Ishikawa (cell line): Measurements from ENCODE around the gene BAAT.

Experiments used
- CEBPB ChIP-seq: IDR thresholded peaks from 2 replicates; pipeline ENCODE4 v1.6.1; 2012
- CREB1 ChIP-seq: IDR thresholded peaks from 2 replicates; pipeline ENCODE4 v1.6.1; 2012; ENCODE audit warnings: low read depth
- EGR1 ChIP-seq: IDR thresholded peaks from 2 replicates; pipeline ENCODE4 v1.6.1; 2012
- EP300 ChIP-seq: IDR thresholded peaks from 2 replicates; pipeline ENCODE4 v1.6.1; 2012; ENCODE audit warnings: borderline replicate concordance
- FOXM1 ChIP-seq: IDR thresholded peaks from 2 replicates; pipeline ENCODE4 v1.6.1; 2012; ENCODE audit warnings: low read depth, borderline replicate concordance
- MAX ChIP-seq: IDR thresholded peaks from 2 replicates; pipeline ENCODE4 v1.6.1; 2012
- NFIC ChIP-seq: IDR thresholded peaks from 2 replicates; pipeline ENCODE4 v1.6.1; 2012
- RAD21 ChIP-seq: IDR thresholded peaks from 2 replicates; pipeline ENCODE4 v1.6.1; 2012; ENCODE audit warnings: low read depth
- TAF1 ChIP-seq: IDR thresholded peaks from 2 replicates; pipeline ENCODE4 v1.6.1; 2012; ENCODE audit warnings: low read depth, mild to moderate bottlenecking
- TCF12 ChIP-seq: IDR thresholded peaks from 2 replicates; pipeline ENCODE4 v1.6.1; 2012; ENCODE audit warnings: low read depth
- TEAD4 ChIP-seq: IDR thresholded peaks from 2 replicates; pipeline ENCODE4 v1.6.1; 2012
- YY1 ChIP-seq: IDR thresholded peaks from 2 replicates; pipeline ENCODE4 v1.6.1; 2012; ENCODE audit warnings: low read depth
- ZBTB7A ChIP-seq: IDR thresholded peaks from 2 replicates; pipeline ENCODE4 v1.6.1; 2012; ENCODE audit warnings: low read depth
- TF ChIP-seq, protein P1 (sequence below): IDR thresholded peaks from 2 replicates; pipeline ENCODE4 v1.6.1; 2012
- TF ChIP-seq, protein P2 (sequence below): IDR thresholded peaks from 2 replicates; pipeline ENCODE4 v1.6.1; 2012; ENCODE audit warnings: low read depth, mild to moderate bottlenecking

The BAAT gene

GRCh38 chr9:101371813-101372212 is 13.0 kb downstream of the BAAT start:
- TF ChIP-seq TEAD4 (no peak), NFIC (no peak), TAF1 (no peak), MAX (no peak), TCF12 (no peak), YY1 (no peak), RAD21 (no peak), ZBTB7A (no peak), CREB1 (no peak), CEBPB (no peak), FOXM1 (no peak), EGR1 (no peak), EP300 (no peak)
- TF ChIP-seq, protein P1, sequence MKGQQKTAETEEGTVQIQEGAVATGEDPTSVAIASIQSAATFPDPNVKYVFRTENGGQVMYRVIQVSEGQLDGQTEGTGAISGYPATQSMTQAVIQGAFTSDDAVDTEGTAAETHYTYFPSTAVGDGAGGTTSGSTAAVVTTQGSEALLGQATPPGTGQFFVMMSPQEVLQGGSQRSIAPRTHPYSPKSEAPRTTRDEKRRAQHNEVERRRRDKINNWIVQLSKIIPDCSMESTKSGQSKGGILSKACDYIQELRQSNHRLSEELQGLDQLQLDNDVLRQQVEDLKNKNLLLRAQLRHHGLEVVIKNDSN, result no peak
- TF ChIP-seq, protein P2, sequence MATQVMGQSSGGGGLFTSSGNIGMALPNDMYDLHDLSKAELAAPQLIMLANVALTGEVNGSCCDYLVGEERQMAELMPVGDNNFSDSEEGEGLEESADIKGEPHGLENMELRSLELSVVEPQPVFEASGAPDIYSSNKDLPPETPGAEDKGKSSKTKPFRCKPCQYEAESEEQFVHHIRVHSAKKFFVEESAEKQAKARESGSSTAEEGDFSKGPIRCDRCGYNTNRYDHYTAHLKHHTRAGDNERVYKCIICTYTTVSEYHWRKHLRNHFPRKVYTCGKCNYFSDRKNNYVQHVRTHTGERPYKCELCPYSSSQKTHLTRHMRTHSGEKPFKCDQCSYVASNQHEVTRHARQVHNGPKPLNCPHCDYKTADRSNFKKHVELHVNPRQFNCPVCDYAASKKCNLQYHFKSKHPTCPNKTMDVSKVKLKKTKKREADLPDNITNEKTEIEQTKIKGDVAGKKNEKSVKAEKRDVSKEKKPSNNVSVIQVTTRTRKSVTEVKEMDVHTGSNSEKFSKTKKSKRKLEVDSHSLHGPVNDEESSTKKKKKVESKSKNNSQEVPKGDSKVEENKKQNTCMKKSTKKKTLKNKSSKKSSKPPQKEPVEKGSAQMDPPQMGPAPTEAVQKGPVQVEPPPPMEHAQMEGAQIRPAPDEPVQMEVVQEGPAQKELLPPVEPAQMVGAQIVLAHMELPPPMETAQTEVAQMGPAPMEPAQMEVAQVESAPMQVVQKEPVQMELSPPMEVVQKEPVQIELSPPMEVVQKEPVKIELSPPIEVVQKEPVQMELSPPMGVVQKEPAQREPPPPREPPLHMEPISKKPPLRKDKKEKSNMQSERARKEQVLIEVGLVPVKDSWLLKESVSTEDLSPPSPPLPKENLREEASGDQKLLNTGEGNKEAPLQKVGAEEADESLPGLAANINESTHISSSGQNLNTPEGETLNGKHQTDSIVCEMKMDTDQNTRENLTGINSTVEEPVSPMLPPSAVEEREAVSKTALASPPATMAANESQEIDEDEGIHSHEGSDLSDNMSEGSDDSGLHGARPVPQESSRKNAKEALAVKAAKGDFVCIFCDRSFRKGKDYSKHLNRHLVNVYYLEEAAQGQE, result no peak

DNA sequence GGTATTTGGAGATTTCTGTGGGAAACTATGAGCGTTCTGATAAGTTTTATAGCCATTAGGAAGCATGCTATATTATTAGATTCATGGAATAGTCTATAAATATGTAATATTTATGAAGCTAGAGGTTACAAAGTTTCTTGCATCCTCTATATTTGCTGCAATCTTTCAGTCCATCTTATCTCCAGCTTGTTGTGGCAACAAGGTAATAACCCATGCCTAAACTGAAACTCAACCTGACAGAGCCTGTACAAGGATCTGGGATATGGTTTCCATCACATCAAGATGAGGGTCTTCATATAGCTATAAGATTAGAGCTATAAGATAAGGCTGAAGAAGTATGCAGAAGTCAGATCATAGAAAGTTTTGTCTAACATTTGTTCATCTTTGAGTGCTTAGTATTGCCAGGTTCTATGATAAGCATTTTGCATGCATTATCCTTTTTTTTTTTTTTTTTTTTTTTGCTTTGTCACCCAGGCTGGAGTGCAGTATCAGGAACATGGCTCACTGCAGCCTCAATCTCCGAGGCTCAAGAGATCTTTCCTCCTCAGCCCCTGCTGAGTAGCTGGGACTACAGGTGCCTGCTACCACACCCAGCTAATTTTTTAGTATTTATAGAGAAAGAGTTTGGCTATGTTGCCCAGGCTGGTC is 14.8 kb downstream of the BAAT start:
- TF ChIP-seq CEBPB (no peak), ZBTB7A (no peak), YY1 (no peak), RAD21 (no peak), TCF12 (no peak), NFIC (no peak), EGR1 (no peak), EP300 (no peak), FOXM1 (no peak), CREB1 (no peak), TEAD4 (no peak), MAX (no peak), TAF1 (no peak)
- TF ChIP-seq, protein P1, result no peak
- TF ChIP-seq, protein P2, result no peak

GRCh38 chr9:101369286-101369685 is 15.5 kb downstream of the BAAT start:
- TF ChIP-seq, protein P2, result no peak
- TF ChIP-seq, protein P1, result no peak
- TF ChIP-seq NFIC, result no peak
- TF ChIP-seq EGR1, result no peak
- no peak for TF ChIP-seq FOXM1
- TF ChIP-seq MAX, result no peak
- TF ChIP-seq TCF12, result no peak
- no peak for TF ChIP-seq RAD21
- no peak for TF ChIP-seq CREB1
- no peak for TF ChIP-seq YY1
- no peak for TF ChIP-seq TEAD4
- no peak for TF ChIP-seq EP300
- TF ChIP-seq ZBTB7A, result no peak

GRCh38 chr9:101367323-101367722 is 17.5 kb downstream of the BAAT start:
- no peak for TF ChIP-seq EGR1
- TF ChIP-seq, protein P1, result no peak
- no peak for TF ChIP-seq FOXM1
- no peak for TF ChIP-seq TCF12
- TF ChIP-seq EP300, result no peak
- no peak for TF ChIP-seq TAF1
- TF ChIP-seq RAD21, result no peak
- TF ChIP-seq NFIC, result no peak
- TF ChIP-seq MAX, result no peak
- no peak for TF ChIP-seq YY1
- TF ChIP-seq, protein P2, result no peak
- TF ChIP-seq CEBPB, result no peak
- no peak for TF ChIP-seq CREB1
- TF ChIP-seq TEAD4, result no peak
- TF ChIP-seq ZBTB7A, result no peak
